ENCODE measurements around the gene IHH.

GRCh38 chr2:219094171-219094570 is 33.5 kb upstream of the IHH start:
- TF ChIP-seq POLR2A (IDR thresholded peaks at IDR 0.05; ENCODE audit: control extremely low read depth in 1 of 2, low read depth in 2 of 2, low read length in 2 of 2) (no peak), SP1 (IDR thresholded peaks at IDR 0.05; ENCODE audit: low read depth, low read length) (no peak), CTCF (IDR thresholded peaks at IDR 0.05; ENCODE audit: control extremely low read depth in 1 of 3, insufficient read depth in 1 of 3, low read depth in 1 of 3, low read length in 3 of 3) (no peak), EZH2 (IDR thresholded peaks at IDR 0.05; ENCODE audit: low read depth, low read length, severe bottlenecking) (no peak), TAF1 (IDR thresholded peaks at IDR 0.05; ENCODE audit: low read depth, low read length) (no peak), USF2 (IDR thresholded peaks at IDR 0.05; ENCODE audit: low read length) (no peak), EGR1 (IDR thresholded peaks at IDR 0.05; ENCODE audit: borderline replicate concordance, low read depth, low read length) (no peak), GABPA (IDR thresholded peaks at IDR 0.05; ENCODE audit: borderline replicate concordance, insufficient read depth, low read length) (no peak), NRF1 (IDR thresholded peaks at IDR 0.05; ENCODE audit: low read depth, low read length) (no peak), ATF3 (IDR thresholded peaks at IDR 0.05; ENCODE audit: insufficient read depth, low read depth, low read length) (no peak), YY1 (IDR thresholded peaks at IDR 0.05; ENCODE audit: low read depth, low read length) (no peak), KDM5A (IDR thresholded peaks at IDR 0.05; ENCODE audit: low read length) (no peak), TEAD4 (IDR thresholded peaks at IDR 0.05; ENCODE audit: low read depth, low read length) (no peak), SUZ12 (IDR thresholded peaks at IDR 0.05; ENCODE audit: low read length) (no peak)

All from H1 (cell line).